SK-N-SH treated with all-trans-retinoic acid at 6 μM for 48 hours (cell line): Measurements from ENCODE around the gene A1BG.

Experiments used
- ATAC-seq: fragments of 200-7000 bp; cut with Tn5 transposase; 3 replicates; pipeline ENCODE4 v1.9.1; 2020; ENCODE audit warnings: mild to moderate bottlenecking, moderate library complexity
- ARNTL ChIP-seq: fragments of 450-650 bp; formaldehyde crosslinking; IDR thresholded peaks from 2 replicates; pipeline ENCODE4 v1.5.0; 2020; ENCODE audit warnings: low read depth, mild to moderate bottlenecking, moderate library complexity, borderline replicate concordance
- BACH2 ChIP-seq: fragments of 250-450 bp; sonication (Bioruptor Pico); IDR thresholded peaks from 2 replicates; pipeline ENCODE4 v1.9.0; 2021; ENCODE audit warnings: mild to moderate bottlenecking, borderline replicate concordance
- CSDC2 ChIP-seq: fragments of 250-450 bp; sonication (Bioruptor Pico); IDR thresholded peaks from 2 replicates; pipeline ENCODE4 v1.5.0; 2020; ENCODE audit warnings: mild to moderate bottlenecking, moderate library complexity
- ESRRG ChIP-seq: fragments of 250-450 bp; sonication (Bioruptor Pico); IDR thresholded peaks from 2 replicates; pipeline ENCODE4 v1.6.1; 2021; ENCODE audit warnings: mild to moderate bottlenecking
- ISL1 ChIP-seq: fragments of 250-450 bp; sonication (Bioruptor Pico); IDR thresholded peaks from 2 replicates; pipeline ENCODE4 v2.1.2; 2022; ENCODE audit warnings: mild to moderate bottlenecking, moderate library complexity
- PPARA ChIP-seq: fragments of 250-450 bp; sonication (Bioruptor Pico); IDR thresholded peaks from 2 replicates; pipeline ENCODE4 v1.5.0; 2020; ENCODE audit warnings: mild to moderate bottlenecking, borderline replicate concordance
- RARB ChIP-seq: fragments of 250-450 bp; sonication (Bioruptor Pico); IDR thresholded peaks from 2 replicates; pipeline ENCODE4 v1.8.0; 2021; ENCODE audit warnings: mild to moderate bottlenecking, moderate library complexity
- SNAI2 ChIP-seq: fragments of 250-450 bp; sonication (Bioruptor Pico); IDR thresholded peaks from 2 replicates; pipeline ENCODE4 v1.5.0; 2020; ENCODE audit warnings: mild to moderate bottlenecking, moderate library complexity
- TOX ChIP-seq: fragments of 250-450 bp; sonication (Bioruptor Pico); IDR thresholded peaks from 2 replicates; pipeline ENCODE4 v1.8.0; 2021; ENCODE audit warnings: mild to moderate bottlenecking, moderate library complexity, borderline replicate concordance
- ZC3H10 ChIP-seq: fragments of 250-450 bp; sonication (Bioruptor Pico); IDR thresholded peaks from 2 replicates; pipeline ENCODE4 v1.5.1; 2021; ENCODE audit warnings: mild to moderate bottlenecking, moderate library complexity
- ZFP3 ChIP-seq: fragments of 250-450 bp; sonication (Bioruptor Pico); IDR thresholded peaks from 2 replicates; pipeline ENCODE4 v1.5.0; 2020; ENCODE audit warnings: mild to moderate bottlenecking, moderate library complexity
- ZFP30 ChIP-seq: fragments of 450-650 bp; formaldehyde crosslinking; IDR thresholded peaks from 2 replicates; pipeline ENCODE4 v1.5.0; 2022; ENCODE audit warnings: mild to moderate bottlenecking, moderate library complexity
- ZNF565 ChIP-seq: fragments of 450-650 bp; formaldehyde crosslinking; conservative IDR thresholded peaks from 2 replicates; pipeline ENCODE4 v1.5.0; 2020; ENCODE audit warnings: low read depth, mild to moderate bottlenecking, moderate library complexity
- ZNF70 ChIP-seq: fragments of 450-650 bp; formaldehyde crosslinking; IDR thresholded peaks from 2 replicates; pipeline ENCODE4 v1.5.0; 2020; ENCODE audit warnings: mild to moderate bottlenecking, moderate library complexity
- ZNF8 ChIP-seq: fragments of 450-650 bp; formaldehyde crosslinking; IDR thresholded peaks from 2 replicates; pipeline ENCODE4 v1.5.0; 2020; ENCODE audit warnings: mild to moderate bottlenecking, moderate library complexity
- TF ChIP-seq, protein P1 (sequence below): fragments of 250-450 bp; sonication (Bioruptor Pico); IDR thresholded peaks from 2 replicates; pipeline ENCODE4 v1.8.0; 2021; ENCODE audit warnings: low read depth, mild to moderate bottlenecking, moderate library complexity, borderline replicate concordance
- TF ChIP-seq, protein P2 (sequence below): fragments of 250-450 bp; sonication (Bioruptor Pico); IDR thresholded peaks from 2 replicates; pipeline ENCODE4 v1.5.1; 2021; ENCODE audit warnings: mild to moderate bottlenecking, moderate library complexity
- TF ChIP-seq, protein P3 (sequence below): fragments of 250-450 bp; sonication (Bioruptor Pico); IDR thresholded peaks from 2 replicates; pipeline ENCODE4 v1.5.1; 2020; ENCODE audit warnings: low read depth, mild to moderate bottlenecking, moderate library complexity
- TF ChIP-seq, protein P4 (sequence below): fragments of 250-450 bp; sonication (Bioruptor Pico); IDR thresholded peaks from 2 replicates; pipeline ENCODE4 v1.5.0; 2020; ENCODE audit warnings: mild to moderate bottlenecking, moderate library complexity
- TF ChIP-seq, protein P5 (sequence below): fragments of 250-450 bp; sonication (Bioruptor Pico); IDR thresholded peaks from 2 replicates; pipeline ENCODE4 v1.8.0; 2020; ENCODE audit warnings: mild to moderate bottlenecking, moderate library complexity, borderline replicate concordance

Gene A1BG

DNA sequence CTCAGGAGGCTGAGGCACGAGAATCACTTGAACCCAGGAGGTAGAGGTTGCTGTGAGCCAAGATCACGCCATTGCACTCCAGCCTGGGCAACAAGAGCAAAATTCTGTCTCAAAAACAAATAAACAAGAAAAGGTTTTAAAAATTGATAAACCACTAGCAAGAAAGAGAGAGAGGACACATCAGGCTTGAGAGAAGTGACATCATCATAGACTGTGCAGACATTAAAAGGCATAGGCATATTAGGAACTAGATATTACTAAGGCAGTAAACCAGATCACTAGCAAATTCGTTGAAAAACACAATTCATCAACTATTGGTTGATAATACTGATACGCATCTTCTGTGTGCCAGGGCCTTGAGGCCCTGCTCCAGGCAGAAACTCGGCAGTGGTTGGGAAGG lies 7.7 kb downstream of the A1BG start:
- ATAC-seq: no peak
- TF ChIP-seq, protein P1, sequence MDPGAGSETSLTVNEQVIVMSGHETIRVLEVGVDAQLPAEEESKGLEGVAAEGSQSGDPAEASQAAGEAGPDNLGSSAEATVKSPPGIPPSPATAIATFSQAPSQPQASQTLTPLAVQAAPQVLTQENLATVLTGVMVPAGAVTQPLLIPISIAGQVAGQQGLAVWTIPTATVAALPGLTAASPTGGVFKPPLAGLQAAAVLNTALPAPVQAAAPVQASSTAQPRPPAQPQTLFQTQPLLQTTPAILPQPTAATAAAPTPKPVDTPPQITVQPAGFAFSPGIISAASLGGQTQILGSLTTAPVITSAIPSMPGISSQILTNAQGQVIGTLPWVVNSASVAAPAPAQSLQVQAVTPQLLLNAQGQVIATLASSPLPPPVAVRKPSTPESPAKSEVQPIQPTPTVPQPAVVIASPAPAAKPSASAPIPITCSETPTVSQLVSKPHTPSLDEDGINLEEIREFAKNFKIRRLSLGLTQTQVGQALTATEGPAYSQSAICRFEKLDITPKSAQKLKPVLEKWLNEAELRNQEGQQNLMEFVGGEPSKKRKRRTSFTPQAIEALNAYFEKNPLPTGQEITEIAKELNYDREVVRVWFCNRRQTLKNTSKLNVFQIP (CRISPR knock-in tag): no peak
- no peak for TF ChIP-seq SNAI2 (CRISPR knock-in tag)
- no peak for TF ChIP-seq ARNTL (CRISPR knock-in tag)
- TF ChIP-seq, protein P2, sequence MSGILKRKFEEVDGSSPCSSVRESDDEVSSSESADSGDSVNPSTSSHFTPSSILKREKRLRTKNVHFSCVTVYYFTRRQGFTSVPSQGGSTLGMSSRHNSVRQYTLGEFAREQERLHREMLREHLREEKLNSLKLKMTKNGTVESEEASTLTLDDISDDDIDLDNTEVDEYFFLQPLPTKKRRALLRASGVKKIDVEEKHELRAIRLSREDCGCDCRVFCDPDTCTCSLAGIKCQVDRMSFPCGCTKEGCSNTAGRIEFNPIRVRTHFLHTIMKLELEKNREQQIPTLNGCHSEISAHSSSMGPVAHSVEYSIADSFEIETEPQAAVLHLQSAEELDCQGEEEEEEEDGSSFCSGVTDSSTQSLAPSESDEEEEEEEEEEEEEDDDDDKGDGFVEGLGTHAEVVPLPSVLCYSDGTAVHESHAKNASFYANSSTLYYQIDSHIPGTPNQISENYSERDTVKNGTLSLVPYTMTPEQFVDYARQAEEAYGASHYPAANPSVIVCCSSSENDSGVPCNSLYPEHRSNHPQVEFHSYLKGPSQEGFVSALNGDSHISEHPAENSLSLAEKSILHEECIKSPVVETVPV (CRISPR knock-in tag): no peak
- no peak for TF ChIP-seq ZC3H10 (CRISPR knock-in tag)
- TF ChIP-seq, protein P3, sequence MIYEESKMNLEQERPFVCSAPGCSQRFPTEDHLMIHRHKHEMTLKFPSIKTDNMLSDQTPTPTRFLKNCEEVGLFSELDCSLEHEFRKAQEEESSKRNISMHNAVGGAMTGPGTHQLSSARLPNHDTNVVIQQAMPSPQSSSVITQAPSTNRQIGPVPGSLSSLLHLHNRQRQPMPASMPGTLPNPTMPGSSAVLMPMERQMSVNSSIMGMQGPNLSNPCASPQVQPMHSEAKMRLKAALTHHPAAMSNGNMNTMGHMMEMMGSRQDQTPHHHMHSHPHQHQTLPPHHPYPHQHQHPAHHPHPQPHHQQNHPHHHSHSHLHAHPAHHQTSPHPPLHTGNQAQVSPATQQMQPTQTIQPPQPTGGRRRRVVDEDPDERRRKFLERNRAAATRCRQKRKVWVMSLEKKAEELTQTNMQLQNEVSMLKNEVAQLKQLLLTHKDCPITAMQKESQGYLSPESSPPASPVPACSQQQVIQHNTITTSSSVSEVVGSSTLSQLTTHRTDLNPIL (CRISPR knock-in tag): no peak
- no peak for TF ChIP-seq ZNF565
- TF ChIP-seq, protein P4, sequence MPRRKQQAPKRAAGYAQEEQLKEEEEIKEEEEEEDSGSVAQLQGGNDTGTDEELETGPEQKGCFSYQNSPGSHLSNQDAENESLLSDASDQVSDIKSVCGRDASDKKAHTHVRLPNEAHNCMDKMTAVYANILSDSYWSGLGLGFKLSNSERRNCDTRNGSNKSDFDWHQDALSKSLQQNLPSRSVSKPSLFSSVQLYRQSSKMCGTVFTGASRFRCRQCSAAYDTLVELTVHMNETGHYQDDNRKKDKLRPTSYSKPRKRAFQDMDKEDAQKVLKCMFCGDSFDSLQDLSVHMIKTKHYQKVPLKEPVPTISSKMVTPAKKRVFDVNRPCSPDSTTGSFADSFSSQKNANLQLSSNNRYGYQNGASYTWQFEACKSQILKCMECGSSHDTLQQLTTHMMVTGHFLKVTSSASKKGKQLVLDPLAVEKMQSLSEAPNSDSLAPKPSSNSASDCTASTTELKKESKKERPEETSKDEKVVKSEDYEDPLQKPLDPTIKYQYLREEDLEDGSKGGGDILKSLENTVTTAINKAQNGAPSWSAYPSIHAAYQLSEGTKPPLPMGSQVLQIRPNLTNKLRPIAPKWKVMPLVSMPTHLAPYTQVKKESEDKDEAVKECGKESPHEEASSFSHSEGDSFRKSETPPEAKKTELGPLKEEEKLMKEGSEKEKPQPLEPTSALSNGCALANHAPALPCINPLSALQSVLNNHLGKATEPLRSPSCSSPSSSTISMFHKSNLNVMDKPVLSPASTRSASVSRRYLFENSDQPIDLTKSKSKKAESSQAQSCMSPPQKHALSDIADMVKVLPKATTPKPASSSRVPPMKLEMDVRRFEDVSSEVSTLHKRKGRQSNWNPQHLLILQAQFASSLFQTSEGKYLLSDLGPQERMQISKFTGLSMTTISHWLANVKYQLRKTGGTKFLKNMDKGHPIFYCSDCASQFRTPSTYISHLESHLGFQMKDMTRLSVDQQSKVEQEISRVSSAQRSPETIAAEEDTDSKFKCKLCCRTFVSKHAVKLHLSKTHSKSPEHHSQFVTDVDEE: no peak
- no peak for TF ChIP-seq PPARA
- TF ChIP-seq, protein P5, sequence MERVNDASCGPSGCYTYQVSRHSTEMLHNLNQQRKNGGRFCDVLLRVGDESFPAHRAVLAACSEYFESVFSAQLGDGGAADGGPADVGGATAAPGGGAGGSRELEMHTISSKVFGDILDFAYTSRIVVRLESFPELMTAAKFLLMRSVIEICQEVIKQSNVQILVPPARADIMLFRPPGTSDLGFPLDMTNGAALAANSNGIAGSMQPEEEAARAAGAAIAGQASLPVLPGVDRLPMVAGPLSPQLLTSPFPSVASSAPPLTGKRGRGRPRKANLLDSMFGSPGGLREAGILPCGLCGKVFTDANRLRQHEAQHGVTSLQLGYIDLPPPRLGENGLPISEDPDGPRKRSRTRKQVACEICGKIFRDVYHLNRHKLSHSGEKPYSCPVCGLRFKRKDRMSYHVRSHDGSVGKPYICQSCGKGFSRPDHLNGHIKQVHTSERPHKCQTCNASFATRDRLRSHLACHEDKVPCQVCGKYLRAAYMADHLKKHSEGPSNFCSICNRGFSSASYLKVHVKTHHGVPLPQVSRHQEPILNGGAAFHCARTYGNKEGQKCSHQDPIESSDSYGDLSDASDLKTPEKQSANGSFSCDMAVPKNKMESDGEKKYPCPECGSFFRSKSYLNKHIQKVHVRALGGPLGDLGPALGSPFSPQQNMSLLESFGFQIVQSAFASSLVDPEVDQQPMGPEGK (CRISPR knock-in tag): no peak
- TF ChIP-seq TOX (CRISPR knock-in tag): no peak

DNA sequence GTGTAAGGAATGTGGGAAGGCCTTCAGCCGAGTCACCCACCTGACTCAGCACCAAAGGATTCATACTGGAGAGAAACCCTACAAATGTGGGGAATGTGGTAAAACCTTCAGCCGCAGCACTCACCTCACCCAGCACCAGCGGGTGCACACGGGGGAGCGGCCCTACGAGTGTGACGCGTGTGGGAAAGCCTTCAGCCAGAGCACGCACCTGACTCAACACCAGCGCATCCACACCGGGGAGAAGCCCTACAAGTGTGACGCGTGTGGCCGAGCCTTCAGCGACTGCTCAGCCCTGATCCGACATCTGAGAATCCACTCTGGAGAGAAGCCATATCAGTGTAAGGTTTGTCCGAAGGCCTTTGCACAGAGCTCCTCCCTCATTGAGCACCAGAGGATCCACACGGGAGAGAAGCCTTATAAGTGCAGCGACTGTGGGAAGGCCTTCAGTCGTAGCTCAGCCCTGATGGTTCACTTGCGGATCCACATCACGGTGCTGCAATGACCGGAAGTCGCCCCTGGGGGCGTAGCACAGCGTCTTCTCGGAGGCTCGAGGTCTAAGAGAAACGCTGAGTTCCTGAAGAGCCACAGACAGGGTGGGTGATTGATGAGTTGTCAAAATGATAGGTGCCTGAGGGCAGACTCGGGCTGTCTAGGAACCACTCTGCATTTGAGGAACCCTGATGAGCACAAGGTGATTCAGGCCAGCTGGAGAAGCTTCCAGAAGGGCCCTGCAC lies 14.3 kb downstream of the A1BG start:
- no peak for ATAC-seq
- TF ChIP-seq ZNF70 (CRISPR knock-in tag) (no peak), TOX (CRISPR knock-in tag) (no peak), ZC3H10 (CRISPR knock-in tag) (no peak), CSDC2 (no peak), ZFP3 (CRISPR knock-in tag) (no peak), BACH2 (CRISPR knock-in tag) (no peak), ZNF565 (no peak), ZFP30 (CRISPR knock-in tag) (no peak), ZNF8 (CRISPR knock-in tag) (no peak), ESRRG (CRISPR knock-in tag) (no peak), ISL1 (CRISPR knock-in tag) (no peak), RARB (CRISPR knock-in tag) (no peak), PPARA (no peak)
- TF ChIP-seq, protein P4: no peak
- TF ChIP-seq, protein P1 (CRISPR knock-in tag): no peak
- TF ChIP-seq, protein P5 (CRISPR knock-in tag): no peak
- TF ChIP-seq, protein P3 (CRISPR knock-in tag): no peak
